HG02973 (cell line): ENCODE data around the gene FRAT1.

Source experiments
- ATAC-seq: cut with Tn5 transposase; IDR thresholded peaks from one replicate; pipeline ENCODE4 v1.9.1; 2021; ENCODE audit warnings: moderate library complexity; ENCODE audit not compliant: unreplicated experiment

FRAT1 gene

DNA sequence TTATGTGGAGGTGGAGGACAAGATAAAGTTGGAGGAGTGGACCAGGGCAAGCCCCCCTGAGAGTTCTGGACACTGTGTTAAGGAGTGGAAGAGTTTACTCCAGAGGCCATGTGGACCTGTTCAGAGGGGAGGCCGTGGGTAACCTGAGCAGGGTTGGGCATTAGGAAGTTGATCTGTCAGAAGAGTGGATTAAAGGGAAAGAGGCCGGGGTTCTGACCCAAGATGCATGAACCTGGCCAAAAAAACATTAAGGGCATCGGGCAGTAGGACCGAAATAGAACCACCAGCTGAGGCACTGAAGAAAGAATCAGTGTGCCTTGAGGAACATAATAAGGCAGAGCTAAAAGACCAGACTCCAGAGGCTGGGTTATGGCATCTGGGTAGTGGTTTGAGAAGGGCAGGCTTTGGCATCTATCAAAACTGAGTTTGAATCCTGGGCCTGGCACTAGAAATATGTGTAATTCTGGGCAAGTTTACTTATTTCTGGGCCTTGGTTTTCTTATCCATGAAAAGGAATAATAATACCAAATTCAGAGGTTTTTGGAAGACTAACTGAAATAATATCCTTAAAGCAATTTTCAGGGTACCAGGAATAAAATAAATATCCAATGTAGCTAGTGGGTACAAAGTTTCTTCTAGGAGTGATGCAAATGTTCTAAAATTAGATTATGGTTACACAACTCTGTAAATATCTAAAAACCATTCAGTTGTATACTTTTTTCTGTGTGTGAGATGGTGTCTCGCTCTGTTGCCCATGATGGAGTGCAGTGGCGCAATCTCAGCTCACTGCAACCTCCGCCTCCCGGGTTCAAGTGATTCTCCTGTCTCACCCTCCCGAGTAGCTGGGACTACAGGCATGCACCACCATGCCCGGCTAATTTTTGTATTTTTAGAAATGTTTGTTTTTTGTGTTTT, 10.9 kb upstream of the FRAT1 start:
- no peak for ATAC-seq

- no peak for ATAC-seq
Observed at GRCh38 chr10:97311111-97311626, 7.9 kb upstream of the FRAT1 start.

DNA sequence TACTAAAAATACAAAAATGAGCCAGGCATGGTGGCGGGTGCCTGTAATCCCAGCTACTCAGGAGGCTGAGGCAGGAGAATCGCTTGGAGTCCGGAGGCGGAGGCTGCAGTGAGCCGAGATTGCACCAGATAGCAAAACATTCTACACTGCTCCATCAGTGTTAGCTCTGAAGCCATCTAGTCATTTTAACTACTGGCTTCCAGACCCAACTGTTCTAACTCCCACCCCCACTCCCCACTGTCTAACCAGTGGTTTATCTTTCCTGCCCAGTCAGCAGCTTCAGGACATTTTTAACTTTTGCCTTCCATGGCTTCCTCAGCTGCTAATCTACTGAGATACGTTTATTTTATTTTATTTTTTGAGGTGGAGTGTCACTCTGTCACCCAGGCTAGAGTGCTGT, 6.2 kb upstream of the FRAT1 start:
- no peak for ATAC-seq

DNA sequence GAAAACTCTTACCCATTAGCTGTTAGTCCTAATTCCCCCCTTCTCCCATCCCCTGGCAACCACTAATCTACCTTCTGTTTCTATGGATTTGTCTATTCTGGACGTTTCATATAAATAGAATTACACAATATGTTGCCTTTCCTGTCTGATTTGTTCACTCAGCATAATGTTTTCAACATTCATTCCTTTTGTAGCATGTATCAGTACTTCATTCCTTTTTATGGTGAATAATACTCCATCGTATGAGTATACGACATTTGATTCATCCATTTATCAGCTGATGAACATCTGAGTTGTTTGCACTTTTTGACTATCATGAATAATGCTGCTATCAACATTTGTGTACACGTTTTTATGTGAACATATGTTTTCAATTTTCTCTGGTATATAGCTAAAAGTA, 4.4 kb upstream of the FRAT1 start:
- no peak for ATAC-seq

DNA sequence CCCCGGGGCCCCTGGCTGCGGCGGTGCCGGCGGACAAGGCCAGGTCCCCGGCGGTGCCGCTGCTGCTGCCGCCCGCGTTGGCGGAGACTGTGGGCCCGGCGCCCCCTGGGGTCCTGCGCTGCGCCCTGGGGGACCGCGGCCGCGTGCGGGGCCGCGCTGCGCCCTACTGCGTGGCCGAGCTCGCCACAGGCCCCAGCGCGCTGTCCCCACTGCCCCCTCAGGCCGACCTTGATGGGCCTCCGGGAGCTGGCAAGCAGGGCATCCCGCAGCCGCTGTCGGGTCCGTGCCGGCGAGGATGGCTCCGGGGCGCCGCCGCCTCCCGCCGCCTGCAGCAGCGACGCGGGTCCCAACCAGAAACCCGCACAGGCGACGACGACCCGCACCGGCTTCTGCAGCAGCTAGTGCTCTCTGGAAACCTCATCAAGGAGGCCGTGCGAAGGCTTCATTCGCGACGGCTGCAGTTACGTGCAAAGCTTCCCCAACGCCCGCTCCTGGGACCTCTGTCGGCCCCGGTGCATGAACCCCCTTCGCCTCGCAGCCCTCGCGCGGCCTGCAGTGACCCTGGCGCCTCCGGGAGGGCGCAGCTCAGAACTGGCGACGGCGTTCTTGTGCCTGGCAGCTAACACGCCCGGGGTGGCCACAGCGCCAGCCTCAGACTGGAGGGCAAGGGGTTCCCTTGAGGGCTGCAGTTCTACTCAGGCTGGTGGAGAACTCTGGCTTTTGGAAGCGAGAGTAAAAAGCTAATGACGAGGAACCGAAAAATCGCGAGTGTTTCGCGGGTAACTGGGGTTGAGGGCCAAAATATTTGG, 804 bp downstream of the FRAT1 start:
- ATAC-seq: peak; percentile 23

DNA sequence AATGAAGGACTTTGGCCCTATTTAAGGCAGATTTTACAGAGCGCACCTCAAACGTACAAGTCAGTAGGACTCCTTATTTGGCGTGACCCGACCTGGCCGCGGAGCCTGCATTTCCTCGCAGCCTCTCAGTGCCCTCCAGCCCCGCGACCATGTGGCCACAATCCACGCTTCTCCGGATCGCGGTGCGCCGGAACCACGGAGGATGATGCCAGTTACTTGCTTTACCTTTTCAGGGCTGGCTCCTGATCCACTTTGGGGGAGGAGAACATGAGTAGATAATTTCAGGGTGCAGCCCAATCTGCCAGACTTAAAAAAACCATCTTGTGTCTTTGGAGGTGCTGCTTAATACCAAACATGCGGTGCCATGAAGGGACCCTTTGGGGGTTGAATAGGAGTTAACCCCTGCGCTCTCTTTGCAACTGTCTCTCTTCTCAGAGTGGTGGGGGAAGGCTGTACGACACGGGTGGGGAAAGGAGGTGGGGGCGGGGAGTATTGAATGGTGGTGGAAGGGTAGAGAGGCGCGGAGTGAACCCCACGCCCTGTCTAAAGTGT, 1.5 kb downstream of the FRAT1 start:
- no peak for ATAC-seq

DNA sequence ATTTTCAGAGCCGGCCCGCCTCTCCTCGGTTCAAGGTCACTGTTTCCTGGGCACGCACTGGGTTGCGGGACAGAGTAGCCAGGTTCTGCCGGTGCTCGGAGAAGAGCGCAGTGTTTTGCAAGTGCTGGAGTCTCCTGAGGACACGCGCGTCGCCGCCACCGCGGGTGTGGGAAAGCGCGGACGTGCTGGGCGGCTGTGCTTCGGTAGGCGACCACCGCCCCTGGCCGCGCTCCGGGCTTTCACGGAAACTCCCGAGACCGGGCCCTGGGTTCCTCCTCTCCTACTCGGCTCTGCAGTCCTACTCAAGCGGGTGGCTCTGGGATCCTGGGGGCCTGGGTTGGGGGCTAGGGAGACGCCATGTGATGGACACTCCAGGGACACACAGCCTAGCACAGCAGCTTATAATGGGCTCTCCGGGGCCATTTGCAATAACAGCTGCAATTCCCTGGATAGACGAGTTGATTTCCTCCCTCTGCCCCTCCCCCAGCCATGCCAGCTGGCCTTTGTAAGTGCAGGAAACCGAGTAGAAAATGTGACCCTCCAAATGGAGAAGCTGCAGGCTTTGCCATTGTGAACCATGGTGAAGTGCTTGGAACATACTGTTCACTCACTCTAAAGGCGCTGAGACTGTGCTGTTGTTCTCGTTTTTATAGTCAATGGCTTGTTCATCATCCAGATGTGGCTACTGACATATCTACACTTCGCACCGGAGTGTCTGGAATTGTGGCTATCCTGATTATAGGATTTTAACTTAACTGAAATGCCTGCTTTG, 2.1 kb downstream of the FRAT1 start:
- no peak for ATAC-seq

GRCh38 chr10:97321804-97322190, 2.7 kb downstream of the FRAT1 start:
- ATAC-seq: no peak

- ATAC-seq: no peak
Observed at GRCh38 chr10:97323501-97323900, 4.4 kb downstream of the FRAT1 start.

- no peak for ATAC-seq
Observed at GRCh38 chr10:97325754-97326153, 6.7 kb downstream of the FRAT1 start.

GRCh38 chr10:97327348-97328294, 8.6 kb downstream of the FRAT1 start:
- no peak for ATAC-seq

- no peak for ATAC-seq
Observed at GRCh38 chr10:97328646-97329453, 9.8 kb downstream of the FRAT1 start.

- no peak for ATAC-seq
Observed at GRCh38 chr10:97329766-97330165, 10.7 kb downstream of the FRAT1 start.

- ATAC-seq: no peak
Observed at GRCh38 chr10:97331153-97331703, 12.2 kb downstream of the FRAT1 start.

DNA sequence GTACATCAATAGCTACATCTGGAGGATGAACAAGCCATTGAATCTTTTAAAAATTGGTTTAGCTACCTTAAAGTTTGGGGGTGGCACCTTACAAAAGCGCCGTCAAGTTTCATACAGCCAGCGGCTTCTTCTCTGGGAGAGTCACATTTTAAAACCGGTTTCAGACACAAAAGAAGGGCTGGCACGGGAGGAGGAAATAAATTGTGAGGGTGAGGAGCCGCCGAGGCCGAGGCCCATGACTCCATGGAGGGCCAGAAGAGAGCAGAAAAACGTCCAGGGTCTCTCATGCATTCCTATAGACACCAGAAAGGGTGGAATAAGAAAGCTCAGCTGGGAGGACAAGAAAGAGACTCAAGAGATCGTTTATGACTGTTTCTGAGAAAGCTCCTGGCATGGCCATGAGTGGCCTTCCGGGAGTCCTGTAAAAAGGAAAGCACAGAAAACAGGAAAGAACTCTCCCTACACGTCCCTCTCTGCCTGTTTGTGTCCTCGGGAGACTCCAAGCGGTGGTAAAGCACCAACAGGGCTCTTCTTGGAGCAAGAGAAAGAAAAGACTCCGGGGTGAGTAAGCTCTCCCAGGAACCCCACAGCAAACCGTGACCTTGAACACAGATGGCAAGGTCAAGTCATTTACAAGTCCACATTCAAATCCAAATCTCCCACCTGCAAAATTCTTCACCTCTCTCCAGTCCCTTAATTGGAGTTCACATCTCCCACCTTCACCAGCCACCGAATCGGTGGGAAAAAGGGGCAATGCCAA, 13.7 kb downstream of the FRAT1 start:
- no peak for ATAC-seq

DNA sequence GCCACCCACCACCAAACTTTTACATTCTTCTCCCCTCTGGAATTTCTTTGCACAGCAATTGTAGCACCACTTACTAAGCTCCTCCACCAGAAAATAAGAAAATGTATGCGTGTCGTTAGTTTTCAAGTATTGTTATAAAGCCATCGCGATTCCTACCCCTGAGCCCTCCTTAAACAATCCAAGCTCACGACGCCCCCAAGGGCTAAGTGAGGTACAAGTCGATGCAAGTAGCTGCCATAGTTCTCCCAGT, 14.2 kb downstream of the FRAT1 start:
- ATAC-seq: no peak

DNA sequence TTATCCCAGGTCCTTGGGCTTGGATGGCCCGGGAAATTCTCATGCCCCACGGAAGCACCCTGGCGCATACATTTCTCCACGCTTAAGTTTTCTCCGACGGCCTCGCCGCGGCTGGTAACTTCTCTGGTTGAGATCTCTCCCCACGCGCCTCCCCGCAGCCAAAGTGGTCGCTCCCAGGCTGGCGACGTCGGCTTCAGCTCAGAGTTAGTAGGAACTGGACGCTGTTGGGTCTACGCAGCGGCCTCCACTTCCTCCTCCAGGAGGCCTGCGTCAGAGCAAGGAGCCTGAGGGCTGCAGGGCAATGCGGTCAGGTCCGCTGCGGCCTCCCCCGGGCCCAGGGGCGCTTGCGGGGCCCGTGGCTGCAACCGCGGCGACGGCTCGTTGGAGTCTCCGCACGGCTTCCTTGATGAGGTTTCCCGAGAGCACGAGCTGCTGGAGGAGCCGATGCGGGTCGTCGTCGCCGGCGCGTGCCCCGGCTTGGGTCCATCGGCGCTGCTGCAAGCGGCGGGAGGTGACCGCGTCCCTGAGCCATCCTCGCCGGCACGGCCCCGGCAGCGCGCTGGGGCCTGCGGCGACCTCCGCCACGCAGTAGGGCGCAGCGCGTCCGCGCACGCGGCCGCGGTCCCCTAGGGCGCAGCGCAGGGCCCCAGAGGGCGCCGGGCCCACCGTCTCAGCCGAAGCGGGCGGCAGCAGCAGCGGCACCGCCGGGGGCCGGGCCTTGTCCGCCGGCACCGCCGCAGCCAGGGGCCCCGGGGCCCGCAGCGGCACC, 14.7 kb downstream of the FRAT1 start:
- ATAC-seq: peak; percentile 32
